HG03342 (cell line): ENCODE results near the gene PLXNB1.
"Not testable (repeated sequence)": the region's sequence is repeated elsewhere in the genome, so short reads cannot be mapped to it uniquely, and the experiment has no call there.

Experiments
- ATAC-seq: cut with Tn5 transposase; IDR thresholded peaks from one replicate; pipeline ENCODE4 v1.9.1; 2021; ENCODE audit warnings: mild to moderate bottlenecking, moderate library complexity; ENCODE audit not compliant: unreplicated experiment

The PLXNB1 gene

DNA sequence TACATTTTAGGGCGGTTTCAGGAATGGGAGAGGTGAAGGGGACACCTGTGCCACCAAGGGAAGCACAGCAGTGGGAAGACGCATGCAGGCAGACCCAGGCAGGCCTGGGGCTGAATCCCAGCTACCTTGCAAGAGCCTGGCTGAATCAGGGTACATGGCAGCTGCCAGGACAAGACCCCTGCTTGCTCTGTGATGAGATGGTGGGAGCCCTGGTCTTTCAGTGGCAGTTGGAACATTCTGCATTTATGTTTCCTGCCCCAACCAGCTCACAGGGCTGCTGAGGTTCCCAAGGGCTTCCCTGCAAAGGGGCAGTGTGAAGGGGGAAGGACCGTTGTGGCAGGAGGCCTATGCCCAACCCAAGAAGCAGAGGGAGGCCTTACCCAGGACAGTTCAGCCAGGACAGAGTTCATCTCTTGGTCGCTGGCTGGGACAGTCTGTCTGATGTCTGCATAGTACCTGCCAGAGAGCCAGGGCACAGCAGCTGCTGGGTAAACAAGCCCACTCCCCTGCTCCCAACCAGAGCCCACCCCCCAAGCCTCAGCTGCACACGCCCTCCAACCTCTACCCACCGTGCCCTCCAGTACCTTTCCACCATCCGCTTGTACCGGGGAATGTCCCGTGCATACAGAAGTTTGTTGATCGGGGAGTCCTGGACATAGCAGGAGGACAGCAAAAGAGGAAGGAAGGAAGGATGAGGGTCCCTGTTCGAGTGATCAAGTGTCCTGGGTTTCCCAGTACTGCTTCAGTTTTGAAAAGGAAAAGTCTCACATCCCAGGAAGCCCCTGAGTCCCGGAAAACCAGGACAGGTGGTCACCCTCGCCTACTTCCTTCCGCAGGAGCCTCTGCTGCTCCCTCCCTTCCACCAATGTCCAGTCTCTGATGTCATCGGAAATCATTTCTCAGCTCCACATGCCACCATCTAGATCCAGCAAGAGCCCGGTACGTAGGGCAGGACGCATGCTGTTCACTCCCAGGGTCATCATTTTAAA lies 23.1 kb downstream of the PLXNB1 start:
- no peak for ATAC-seq

DNA sequence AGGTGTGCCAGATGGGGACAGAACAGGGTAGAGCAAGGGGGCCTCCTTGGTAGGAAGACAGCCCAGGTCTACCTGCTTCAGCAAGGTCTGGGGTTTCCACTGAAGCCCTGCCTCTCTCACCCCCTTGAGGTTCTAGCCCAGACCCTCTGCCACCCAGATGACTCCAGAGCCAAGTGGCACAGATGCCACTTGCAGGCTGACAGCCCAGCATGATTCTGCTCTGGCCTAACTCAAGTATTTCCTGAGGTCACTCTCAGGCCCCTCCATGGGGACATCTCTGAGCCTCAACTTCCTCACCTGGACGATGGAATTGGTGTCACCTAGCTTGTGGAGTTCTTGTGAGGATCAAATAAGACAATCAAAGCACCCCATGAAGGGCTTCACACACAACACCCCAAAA lies 23.9 kb downstream of the PLXNB1 start:
- ATAC-seq = no peak

DNA sequence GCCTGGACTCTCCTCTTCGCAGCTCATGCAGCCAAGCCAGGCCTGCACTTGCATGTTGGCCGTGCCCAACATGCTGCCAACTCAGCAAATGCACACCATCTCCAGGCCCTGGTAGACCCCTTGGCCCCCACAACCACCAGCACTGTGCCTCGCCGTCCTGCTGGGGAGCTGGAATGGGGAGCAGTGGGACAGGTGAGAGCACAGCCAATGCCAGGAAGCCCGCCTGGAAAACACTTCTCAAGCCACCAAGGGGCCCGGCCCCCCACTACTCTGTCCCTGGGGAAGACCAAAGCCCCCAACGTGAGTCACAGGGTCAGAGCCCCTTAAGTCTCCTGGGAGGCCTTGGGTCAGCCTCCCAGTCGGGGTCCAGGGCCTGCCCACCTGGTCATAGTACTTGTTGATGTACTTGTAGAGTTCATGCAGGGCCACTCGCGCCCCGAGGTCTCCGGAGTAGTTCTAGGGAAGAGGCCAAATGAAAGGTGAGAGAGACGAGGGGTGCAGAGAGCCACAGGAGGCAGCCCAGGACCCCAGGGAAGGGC lies 24.5 kb downstream of the PLXNB1 start:
- ATAC-seq = no peak

DNA sequence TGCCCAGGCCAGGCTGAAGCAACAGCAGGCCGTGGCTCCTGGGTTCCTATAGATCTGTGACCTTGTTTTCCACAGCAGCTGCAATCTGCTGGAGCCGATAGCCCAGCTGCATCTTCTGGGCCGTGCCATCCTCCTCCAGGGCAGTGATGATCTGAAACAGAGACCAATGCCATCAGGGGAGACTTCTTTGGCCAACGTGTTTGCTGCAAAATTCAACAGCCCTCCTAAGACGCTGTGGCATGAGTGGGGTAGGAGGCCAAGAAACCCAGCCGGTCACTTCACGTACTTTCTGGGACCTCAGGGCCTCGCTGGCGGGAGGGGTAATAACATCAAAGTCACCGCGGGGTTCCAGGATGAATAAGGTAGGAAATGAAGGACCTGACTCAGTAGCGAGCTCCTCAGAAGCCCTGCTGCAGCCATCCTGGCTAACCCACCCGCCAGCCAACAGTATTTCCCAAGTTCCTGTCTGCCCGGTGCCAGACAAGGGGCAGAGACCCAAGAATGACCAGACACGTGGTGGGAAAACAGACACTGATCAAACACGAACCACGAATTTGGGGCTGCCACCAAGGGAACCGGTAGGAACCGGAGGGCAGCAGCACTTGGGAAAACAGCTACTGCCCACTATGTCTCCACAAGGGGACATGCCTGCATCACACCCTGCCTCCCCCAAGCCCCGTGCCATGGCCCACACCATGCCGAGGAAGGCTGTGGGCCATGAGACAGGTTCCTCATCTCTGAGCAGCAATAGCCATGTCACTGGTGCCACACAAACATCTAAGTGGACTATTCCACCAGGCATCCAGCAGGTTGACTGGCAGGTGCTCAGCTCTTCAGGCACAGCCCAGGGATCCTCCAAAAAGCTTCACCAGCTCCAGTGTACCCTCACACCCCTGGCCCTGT lies 25.2 kb downstream of the PLXNB1 start:
- no peak for ATAC-seq

DNA sequence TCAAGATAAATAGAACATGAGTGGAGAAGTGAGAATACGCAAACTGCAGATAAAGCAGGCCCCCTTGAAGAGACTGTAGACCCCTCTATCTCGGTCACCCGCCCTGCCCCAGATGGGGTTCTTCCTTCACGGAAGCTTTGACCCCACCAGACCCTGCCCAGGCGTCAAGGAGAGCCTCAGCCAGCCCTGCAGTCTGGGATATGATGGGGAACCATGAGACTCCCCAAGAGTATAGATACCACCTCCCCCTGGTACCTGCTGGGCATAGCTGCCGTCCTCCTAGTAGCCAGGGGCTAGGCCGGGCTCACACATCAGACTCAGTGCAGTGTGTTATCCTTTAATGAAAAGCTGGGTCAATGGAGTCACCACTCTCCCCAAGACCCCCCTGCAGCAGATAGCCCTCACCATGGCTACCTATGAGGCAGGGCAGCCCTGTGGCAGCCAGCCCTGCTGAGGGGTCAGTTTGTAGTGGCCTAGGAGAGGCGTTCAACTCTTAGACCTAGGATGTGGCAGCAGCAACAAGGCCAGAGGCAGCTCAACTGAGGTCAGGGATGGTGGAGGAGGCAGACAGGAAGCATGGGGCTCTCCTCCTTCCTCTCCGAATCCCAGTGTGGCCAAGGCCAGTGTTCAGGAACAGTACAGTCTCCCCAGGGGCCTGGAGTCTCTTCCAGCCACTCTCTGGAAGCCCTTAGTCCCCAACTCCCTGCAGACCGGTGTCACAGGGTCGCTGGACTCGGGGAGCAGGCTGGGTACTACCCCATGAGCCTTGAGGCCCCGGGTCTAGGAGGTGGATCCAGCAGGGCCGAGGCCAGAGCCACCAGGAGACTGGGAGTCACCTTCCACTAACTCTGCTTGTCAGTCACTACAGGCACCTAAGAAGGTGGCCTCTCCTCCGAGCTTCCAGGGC lies 26.1 kb downstream of the PLXNB1 start:
- no peak for ATAC-seq

DNA sequence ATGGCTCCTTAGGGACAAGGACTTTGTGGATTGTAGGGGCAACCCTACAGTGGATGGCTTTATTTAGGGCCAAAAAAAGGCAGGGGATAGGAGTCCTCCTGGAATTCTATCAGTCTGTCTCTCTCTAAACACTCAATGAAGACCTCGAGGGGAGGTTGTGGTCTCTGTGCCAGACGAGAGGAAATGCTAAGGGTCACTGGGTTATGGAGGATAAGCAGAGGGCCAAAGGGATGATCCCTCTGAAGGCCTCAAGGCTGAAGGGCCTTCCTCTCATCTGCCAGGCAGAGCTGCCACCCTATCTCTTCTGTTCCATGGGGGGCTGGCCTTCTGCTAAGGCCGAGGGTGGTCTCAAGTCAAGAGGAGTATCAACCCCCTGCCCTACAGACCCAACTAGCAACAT lies 27.0 kb downstream of the PLXNB1 start:
- ATAC-seq = no peak

DNA sequence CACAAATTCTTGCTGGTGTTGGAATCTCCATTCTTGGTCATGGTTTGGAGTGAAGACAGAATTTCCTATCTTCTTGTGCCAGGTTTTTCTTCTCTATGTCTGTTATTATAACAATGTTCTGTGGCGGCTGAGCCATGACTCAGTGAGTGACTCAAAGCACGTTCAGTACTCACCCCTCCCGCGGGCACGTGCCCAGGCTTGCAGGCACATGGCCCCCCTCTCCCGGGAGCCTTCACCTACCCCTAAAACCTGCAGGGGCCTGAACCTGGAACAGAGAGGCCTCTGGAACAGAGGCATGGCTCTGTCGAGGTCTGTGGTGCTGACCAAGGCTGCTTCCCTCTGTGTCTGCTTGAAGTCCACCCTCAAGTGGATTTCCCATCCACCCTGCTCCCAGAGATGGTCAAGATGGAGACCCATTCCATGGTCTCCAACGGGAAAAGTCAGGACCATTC lies 27.6 kb downstream of the PLXNB1 start:
- no peak for ATAC-seq

DNA sequence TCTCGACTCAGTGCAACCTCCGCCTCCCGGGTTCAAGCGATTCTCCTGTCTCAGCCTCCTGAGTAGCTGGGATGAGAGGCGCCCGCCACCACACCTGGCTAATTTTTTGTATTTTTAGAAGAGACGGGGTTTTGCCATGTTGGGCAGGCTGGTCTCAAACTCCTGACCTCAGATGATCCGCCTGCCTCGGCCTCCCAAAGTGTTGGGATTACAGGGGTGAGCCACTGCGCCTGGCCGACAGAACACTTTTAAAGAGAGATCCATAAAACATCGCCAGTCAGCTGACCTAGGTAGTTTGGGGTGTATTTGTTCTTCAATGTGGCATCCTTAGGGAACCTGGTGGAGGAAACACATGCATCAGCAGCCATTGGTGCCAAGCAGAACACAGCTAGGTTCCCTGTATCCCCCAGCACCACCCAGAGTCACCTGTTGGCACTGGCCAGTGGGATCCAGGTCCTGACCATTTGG lies 28.4 kb downstream of the PLXNB1 start:
- not testable (repeated sequence) for ATAC-seq

DNA sequence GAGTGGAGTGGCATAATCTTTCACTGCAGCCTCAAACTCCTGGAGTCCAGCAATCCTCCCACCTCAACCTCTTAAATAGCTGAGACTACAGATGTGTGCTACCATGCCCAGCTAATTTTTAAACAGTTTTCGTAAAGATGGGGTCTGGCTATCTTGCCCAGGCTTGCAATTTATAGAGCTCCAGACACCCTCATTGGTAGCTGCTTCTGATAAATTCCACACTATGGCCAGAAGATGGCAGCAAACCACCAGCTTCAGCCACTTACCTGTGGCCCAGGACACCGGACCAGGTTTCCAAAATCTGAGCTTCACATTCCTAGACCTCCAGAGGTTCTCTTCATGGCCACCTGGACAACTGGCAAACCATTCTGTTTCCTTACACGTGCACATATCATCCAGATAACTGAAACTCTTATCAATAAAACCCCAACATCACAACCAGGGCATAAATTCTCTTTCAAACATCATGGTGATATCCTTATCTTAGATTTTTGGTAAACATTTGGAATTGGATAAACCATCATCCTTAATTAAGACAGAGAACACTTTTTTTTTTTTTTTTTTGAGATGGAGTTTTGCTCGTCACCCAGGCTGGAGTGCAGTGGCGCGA lies 29.0 kb downstream of the PLXNB1 start:
- no peak for ATAC-seq

DNA sequence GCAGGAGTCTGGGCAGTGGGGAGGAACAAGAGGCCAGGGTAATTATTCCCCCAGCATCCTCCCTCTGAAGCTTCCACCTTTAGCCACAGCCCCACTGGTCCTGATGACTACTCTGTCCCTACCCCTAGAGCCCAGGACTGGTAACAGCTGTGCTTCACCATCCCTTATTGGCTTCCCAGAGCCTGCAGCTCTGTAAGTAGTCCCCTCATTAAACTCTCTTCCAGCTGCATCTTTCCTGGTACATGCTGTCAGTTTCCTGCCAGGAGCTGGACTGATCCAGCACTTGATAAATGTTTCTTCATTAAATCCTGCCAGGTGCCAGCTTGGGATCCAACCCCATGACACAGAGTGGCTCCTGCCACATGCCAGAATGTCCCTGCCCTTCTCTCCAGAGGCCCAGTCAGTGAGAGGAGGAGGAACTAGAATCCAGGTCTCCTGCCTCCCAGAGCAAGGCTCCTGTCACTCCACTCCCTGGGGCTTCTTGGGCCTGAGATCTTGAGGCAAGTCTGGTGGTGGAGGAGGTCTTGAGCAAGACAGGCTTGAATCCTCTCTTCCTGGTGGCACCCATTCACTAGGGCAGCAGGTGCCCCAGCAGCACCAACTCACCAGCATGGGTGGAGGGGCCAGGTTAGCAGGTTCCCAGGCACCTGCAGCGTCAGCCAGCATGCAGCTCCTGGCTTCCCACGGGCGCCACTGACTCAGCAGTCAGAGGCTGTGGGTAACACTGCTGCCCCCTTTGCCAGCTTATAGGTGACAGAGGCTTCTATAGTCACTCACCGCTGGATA lies 30.3 kb downstream of the PLXNB1 start:
- no peak for ATAC-seq

DNA sequence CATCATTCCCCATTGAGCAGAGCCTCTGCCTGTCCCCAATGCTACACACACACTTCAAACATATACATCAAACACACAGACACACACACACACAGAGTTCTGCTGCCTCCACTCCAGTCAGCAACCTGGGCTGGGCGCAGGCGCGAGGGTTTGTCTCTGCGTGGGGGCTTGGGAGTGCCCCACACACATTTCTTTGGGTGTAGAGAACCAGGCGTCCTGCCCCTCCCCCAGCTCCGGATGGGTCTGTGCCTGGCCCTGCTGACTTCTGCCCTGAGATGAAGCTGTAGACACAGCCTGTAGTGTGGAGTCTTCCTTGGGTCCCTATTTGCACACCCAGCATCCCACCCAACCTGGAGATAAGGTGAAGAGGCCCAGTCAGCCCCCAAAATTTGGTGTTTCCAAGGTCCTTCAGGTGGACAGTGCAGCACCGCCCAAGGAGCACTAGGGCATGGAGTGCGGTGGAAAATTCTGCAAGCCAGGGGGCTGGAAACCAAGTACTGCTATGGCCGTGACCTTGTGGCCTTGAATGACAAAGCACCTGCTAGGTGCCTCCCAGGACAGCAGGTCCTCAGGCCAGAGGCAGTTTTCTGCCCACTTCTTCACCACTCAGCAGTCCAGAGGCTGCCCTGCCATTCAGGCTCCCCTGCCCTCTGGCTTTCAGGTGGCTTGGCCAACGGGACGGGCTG lies 31.0 kb downstream of the PLXNB1 start:
- no peak for ATAC-seq

DNA sequence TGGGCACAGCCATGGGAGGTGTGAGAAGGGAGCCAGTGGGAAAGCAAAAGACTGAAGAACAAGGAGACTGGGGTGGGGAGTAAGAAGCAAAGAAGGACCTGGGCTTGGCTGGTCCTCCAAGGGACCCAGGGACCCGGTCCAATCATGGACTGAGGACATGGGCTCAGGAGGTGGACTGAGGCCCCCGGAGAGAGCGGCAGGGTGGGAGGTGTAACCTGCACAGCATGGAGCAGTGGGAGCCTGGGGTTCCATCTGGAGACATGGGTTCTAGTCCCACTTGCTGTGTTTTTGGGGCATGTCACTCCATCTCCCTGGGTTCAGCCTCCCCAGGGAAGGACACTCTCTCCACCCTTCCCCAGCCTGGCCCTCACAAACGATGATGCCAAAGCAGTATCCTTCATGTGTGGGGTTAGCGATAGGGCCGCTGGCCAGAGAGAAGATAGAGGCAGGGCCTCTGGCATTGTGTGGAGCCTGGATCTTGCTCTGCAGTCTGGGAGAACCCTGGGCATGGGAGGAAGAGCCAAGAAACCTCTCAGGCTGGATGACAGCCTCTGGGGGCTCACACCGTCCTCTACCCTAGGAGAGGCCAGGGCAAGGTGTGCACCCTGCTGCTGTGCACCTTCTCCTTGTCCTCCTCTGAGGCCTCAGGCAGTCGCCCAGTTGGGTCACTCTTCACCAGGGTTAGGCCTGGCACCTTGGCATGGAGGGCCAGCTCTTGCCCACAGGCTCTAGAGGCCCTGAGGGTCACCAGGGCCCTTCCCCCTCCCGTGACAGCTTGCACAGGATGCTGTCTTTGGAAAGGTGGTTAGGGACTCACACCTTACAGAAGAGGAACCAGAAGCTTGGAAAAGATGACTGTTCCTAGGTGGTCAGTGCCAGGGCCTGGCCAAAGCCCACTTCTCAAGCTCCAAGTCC lies 31.9 kb downstream of the PLXNB1 start:
- no peak for ATAC-seq

DNA sequence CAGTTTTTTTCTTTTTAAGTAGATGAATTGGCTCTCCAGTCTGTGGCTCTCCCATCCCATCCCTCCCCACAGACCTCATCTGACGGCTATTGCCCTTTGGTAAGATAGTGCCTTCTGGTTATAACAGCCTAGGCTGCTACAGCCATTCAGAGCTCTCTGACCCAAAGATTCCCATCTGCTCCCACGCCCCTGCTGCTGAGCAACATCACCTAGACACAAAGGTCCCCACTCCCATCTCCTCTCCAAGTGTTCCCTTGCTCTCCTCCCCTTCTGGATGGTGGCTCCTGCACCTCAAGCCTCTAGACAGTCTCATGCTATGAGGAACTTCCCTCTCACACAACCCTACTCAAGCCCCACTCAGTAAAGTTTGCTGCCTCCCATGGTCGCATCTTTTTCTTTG lies 34.2 kb downstream of the PLXNB1 start:
- no peak for ATAC-seq

DNA sequence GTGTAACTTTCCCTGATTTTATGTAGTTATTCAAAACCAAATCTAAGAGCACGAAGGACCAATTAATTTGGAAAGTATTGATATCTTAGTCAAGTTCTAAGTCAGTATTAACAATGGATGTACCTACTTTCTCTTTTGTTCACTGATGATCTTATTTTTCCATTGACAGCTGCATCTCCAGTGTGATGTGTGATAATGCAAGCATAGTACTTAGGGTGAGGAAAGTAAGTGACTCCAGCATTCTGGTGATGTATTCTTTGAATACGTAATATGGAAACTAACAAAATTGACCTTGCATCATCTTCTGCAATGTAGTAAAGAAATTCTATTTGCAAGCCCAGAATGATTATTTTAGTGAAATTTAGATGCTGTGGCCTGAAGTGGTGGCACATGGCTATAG lies 35.5 kb downstream of the PLXNB1 start:
- no peak for ATAC-seq

DNA sequence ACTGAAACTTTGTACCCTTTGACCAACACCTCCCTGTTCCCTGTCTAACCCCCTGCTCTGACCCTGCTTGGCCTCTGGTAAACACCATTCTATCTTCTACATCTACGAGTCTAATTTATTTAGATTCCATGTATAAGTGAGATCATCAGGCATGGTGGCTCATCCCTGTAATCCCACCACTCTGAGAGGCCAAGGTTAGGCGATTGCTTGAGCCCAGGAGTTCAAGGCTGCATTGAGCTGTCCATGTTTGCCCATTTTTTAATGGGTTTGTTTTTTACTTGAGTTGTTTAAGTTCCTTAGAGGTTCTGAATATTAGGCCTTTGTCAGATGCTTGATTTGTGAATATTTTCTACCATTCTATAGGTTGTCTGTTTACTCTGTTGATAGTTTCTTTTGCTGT lies 40.9 kb downstream of the PLXNB1 start:
- ATAC-seq = no peak

DNA sequence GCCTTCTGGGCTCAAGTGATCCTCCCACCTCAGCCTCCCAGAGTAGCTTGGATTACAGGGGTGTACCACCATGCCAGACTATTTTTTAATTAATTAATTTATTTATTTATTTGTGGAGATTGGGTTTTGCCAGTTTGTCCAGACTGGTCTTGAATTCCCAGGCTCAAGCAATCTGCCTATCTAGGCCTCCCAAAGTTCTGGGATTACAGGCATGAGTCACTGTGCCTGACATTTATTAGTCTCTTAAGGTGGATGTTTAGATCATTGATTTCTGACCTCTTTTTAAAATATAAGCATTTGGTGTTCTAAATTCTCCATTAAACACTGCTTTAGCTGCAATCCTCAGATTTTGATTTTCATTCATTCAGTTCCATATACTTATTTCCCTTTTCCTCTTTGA lies 42.3 kb downstream of the PLXNB1 start:
- ATAC-seq = no peak

DNA sequence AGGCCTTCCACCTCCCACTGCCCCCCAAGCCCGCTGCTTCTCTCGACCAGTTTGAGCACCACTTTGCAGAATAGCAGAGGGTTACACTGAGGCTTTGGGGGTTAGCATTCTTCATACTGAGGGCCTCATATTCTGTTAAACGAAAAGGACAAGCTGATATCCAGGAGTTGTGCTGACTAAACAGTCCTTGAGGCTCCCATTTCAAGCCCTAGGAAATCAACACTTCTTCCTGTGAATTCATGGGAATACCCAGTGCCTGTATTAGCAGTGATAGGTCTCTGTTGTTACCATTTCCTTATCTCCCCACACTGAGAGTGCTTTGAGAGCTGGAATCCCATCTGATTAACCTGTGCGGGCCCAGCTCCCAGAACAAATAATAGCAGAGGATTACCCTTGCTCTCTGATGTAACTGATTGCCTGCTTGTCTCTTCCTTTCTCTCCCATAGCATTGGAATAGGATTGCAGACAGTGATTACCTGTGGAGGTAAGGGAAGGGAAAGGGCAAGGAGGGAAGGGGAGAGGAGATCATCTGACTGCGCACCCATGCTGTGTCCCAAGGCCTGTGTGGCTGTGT lies 56.9 kb downstream of the PLXNB1 start:
- ATAC-seq = no peak
